ENCODE measurements around the gene HMGB3.

GRCh38 chrX:150933945-150934350 lies 49.2 kb upstream of the HMGB3 start:
- TF ChIP-seq CTCF (IDR thresholded peaks at IDR 0.05; ENCODE audit: insufficient read depth, low read length) = no peak
- TF ChIP-seq REST (IDR thresholded peaks at IDR 0.05; ENCODE audit: insufficient replicate concordance, low read depth) = no peak
- no peak for TF ChIP-seq GABPA (IDR thresholded peaks at IDR 0.05; ENCODE audit: low read depth)
- no peak for TF ChIP-seq POLR2AphosphoS5 (IDR thresholded peaks at IDR 0.05; ENCODE audit: low read depth)

Data from HL-60 (cell line).